ENCODE data around the gene TRABD2B.

The TRABD2B gene

GRCh38 chr1:47788761-47789160 is 208.4 kb downstream of the TRABD2B start:
- no peak for DNase-seq

- DNase-seq, result no peak
Observed at GRCh38 chr1:47787560-47787959, 209.6 kb downstream of the TRABD2B start.

GRCh38 chr1:47786316-47786715 is 210.9 kb downstream of the TRABD2B start:
- peak; percentile 58 for DNase-seq

- DNase-seq, result no peak
Observed at GRCh38 chr1:47785561-47786271, 211.5 kb downstream of the TRABD2B start.

- DNase-seq, result no peak
Observed at GRCh38 chr1:47785118-47785517, 212.1 kb downstream of the TRABD2B start.

GRCh38 chr1:47784497-47784822 is 212.7 kb downstream of the TRABD2B start:
- no peak for DNase-seq

GRCh38 chr1:47783638-47784496 is 213.3 kb downstream of the TRABD2B start:
- DNase-seq, result peak; percentile 75

- DNase-seq, result peak; percentile 62
Observed at GRCh38 chr1:47782414-47783166, 214.6 kb downstream of the TRABD2B start.

- peak; percentile 85 for DNase-seq
Observed at GRCh38 chr1:47781171-47781959, 215.8 kb downstream of the TRABD2B start.

GRCh38 chr1:47780469-47780995 is 216.7 kb downstream of the TRABD2B start:
- no peak for DNase-seq

- no peak for DNase-seq
Observed at GRCh38 chr1:47779613-47780012, 217.6 kb downstream of the TRABD2B start.

- no peak for DNase-seq
Observed at GRCh38 chr1:47778280-47778679, 218.9 kb downstream of the TRABD2B start.

- DNase-seq, result no peak
Observed at GRCh38 chr1:47777322-47777721, 219.9 kb downstream of the TRABD2B start.

- peak; percentile 84 for DNase-seq
Observed at GRCh38 chr1:47776667-47777131, 220.5 kb downstream of the TRABD2B start.

- DNase-seq, result no peak
Observed at GRCh38 chr1:47774986-47775834, 222.0 kb downstream of the TRABD2B start.

- no peak for DNase-seq
Observed at GRCh38 chr1:47772960-47773682, 224.1 kb downstream of the TRABD2B start.

GRCh38 chr1:47772281-47772680 is 224.9 kb downstream of the TRABD2B start:
- no peak for DNase-seq

- DNase-seq, result no peak
Observed at GRCh38 chr1:47771751-47772150, 225.4 kb downstream of the TRABD2B start.

GRCh38 chr1:47769983-47770382 is 227.2 kb downstream of the TRABD2B start:
- no peak for DNase-seq

- DNase-seq, result no peak
Observed at GRCh38 chr1:47769295-47769694, 227.9 kb downstream of the TRABD2B start.

GRCh38 chr1:47767741-47768100 is 229.5 kb downstream of the TRABD2B start:
- DNase-seq, result no peak

Measured in right hindlimb (tissue), 1 donor.